Endothelial cell of umbilical vein (primary cell): ENCODE measurements around the gene ASTN1. TPM values are rescaled to one million over a fixed set of nuclear protein-coding genes. Genes with fewer than 3 reads are reported as not detected.

Experiments used
- BruUV-seq: library from RNA; stranded (reverse); fragments of 400-500 nt; replicated peaks from 2 replicates; lab custom pipeline; 2021; lab: Mats Ljungman, UMichigan
- CTCF ChIA-PET: fragments of 300-600, 350-600 bp; sonication (Branson Sonifier 250); formaldehyde crosslinking; loops from one replicate; lab custom pipeline; 2021; ENCODE audit warnings: antibody characterized with exemption, inconsistent platforms; lab: Charles Lee
- POLR2A ChIA-PET: fragments of 300-600, 350-600 bp; sonication (Branson Sonifier 250); formaldehyde crosslinking; loops from one replicate; lab custom pipeline; 2021; ENCODE audit warnings: antibody characterized with exemption, inconsistent platforms; lab: Charles Lee
- DNase-seq: peaks from one replicate; pipeline ENCODE4 v3.0.0-alpha.2; 2011; ENCODE audit warnings: low read depth, low spot score
- FAIRE-seq: peaks from 2 replicates; lab custom pipeline; 2011; peaks lifted over from hg19 to GRCh38; lab: Jason Lieb, UNC
- H2AFZ ChIP-seq: 2 replicates; pipeline ENCODE4 v1.6.0; 2012; ENCODE audit warnings: low read depth, low read length, control low read depth, inconsistent platforms
- H3K27ac ChIP-seq: 2 replicates; pipeline ENCODE4 v1.5.1; 2011; ENCODE audit warnings: low read depth, mild to moderate bottlenecking, control low read depth, low read length, moderate library complexity; ENCODE audit not compliant: insufficient read depth
- H3K27me3 ChIP-seq, 2 experiments: 2 replicates each; pipeline versions ENCODE4 v1.6.0 to v1.6.1; 2011; ENCODE audit warnings: low read length in 2 of 2, mixed read lengths in 1 of 2; ENCODE audit not compliant: control insufficient read depth in 2 of 2, insufficient read depth in 2 of 2
- H3K36me3 ChIP-seq, 2 experiments: 2 replicates in 1 of 2; 3 replicates in 1 of 2; pipeline ENCODE4 v1.5.1; 2011; ENCODE audit warnings: low read length in 2 of 2, mild to moderate bottlenecking in 1 of 2, moderate library complexity in 1 of 2; ENCODE audit not compliant: control insufficient read depth in 2 of 2, insufficient read depth in 2 of 2; ENCODE audit errors: extremely low read depth in 1 of 2
- H3K4me1 ChIP-seq: 3 replicates; pipeline ENCODE4 v1.5.1; 2011; ENCODE audit warnings: mild to moderate bottlenecking, low read length; ENCODE audit not compliant: control insufficient read depth, insufficient read depth; ENCODE audit errors: extremely low read depth
- H3K4me2 ChIP-seq: 2 replicates; pipeline ENCODE4 v1.6.1; 2011; ENCODE audit warnings: low read length, control low read depth, mixed read lengths; ENCODE audit not compliant: insufficient read depth
- H3K4me3 ChIP-seq, 3 experiments: fragments of 200-600 bp in 1 of 3; sonication (generic), shearing (Covaris generic) in 1 of 3; replicated peaks in 1 of 3; 2 replicates each; pipeline ENCODE4 v1.5.1; 2011 to 2016; ENCODE audit warnings: control low read depth in 3 of 3, low read length in 3 of 3, mild to moderate bottlenecking in 2 of 3, inconsistent platforms in 1 of 3, low read depth in 1 of 3, moderate library complexity in 1 of 3; ENCODE audit not compliant: insufficient read depth in 1 of 3
- H3K79me2 ChIP-seq: 2 replicates; pipeline ENCODE4 v1.6.0; 2012; ENCODE audit warnings: low read length, inconsistent platforms; ENCODE audit not compliant: control insufficient read depth, insufficient read depth
- H3K9ac ChIP-seq: replicated peaks from 2 replicates; pipeline ENCODE3; 2011; ENCODE audit warnings: low read length, control low read depth; ENCODE audit not compliant: insufficient read depth; ENCODE audit errors: extremely low read depth
- H3K9me1 ChIP-seq: replicated peaks from 3 replicates; pipeline ENCODE4 v1.6.0; 2011; ENCODE audit warnings: mild to moderate bottlenecking, low read length; ENCODE audit not compliant: control insufficient read depth, insufficient read depth; ENCODE audit errors: extremely low read depth
- H3K9me3 ChIP-seq: replicated peaks from 2 replicates; pipeline ENCODE4 v1.5.1; 2012; ENCODE audit warnings: low read length, inconsistent platforms; ENCODE audit not compliant: control insufficient read depth, insufficient read depth
- H4K20me1 ChIP-seq: replicated peaks from 2 replicates; pipeline ENCODE3; 2011; ENCODE audit warnings: mild to moderate bottlenecking, low read length; ENCODE audit not compliant: control insufficient read depth, insufficient read depth; ENCODE audit errors: extremely low read depth
- EZH2 ChIP-seq: IDR thresholded peaks from 2 replicates; pipeline ENCODE4 v1.6.1; 2012; ENCODE audit warnings: borderline replicate concordance, low read depth, mild to moderate bottlenecking, moderate library complexity, low read length, inconsistent platforms; ENCODE audit not compliant: severe bottlenecking
- FOS ChIP-seq: IDR thresholded peaks from 2 replicates; pipeline ENCODE4 v1.6.1; 2011; ENCODE audit warnings: mild to moderate bottlenecking, low read length, moderate library complexity, borderline replicate concordance; ENCODE audit not compliant: insufficient read depth
- GATA2 ChIP-seq: IDR thresholded peaks from 2 replicates; pipeline ENCODE4 v1.7.0; 2011; ENCODE audit warnings: low read depth, mild to moderate bottlenecking, moderate library complexity, mixed read lengths, low read length; ENCODE audit not compliant: insufficient read length, insufficient read depth
- JUN ChIP-seq: IDR thresholded peaks from 2 replicates; pipeline ENCODE4 v1.6.1; 2011; ENCODE audit warnings: borderline replicate concordance, low read depth; ENCODE audit not compliant: insufficient read length, insufficient read depth
- MAX ChIP-seq: IDR thresholded peaks from 2 replicates; pipeline ENCODE4 v1.6.1; 2011; ENCODE audit not compliant: insufficient read depth, insufficient read length
- MYC ChIP-seq: IDR thresholded peaks from one replicate; pipeline ENCODE4 v1.6.1; 2011; ENCODE audit warnings: mild to moderate bottlenecking, low read depth, low read length
- POLR2A ChIP-seq: IDR thresholded peaks from 2 replicates; pipeline ENCODE4 v1.6.1; 2012; ENCODE audit warnings: low read depth, mild to moderate bottlenecking, control low read depth, low read length
- POLR2AphosphoS5 ChIP-seq: IDR thresholded peaks from 2 replicates; pipeline ENCODE4 v1.6.1; 2012; ENCODE audit warnings: low read depth, mild to moderate bottlenecking, control low read depth, low read length, moderate library complexity; ENCODE audit not compliant: insufficient read depth
- dilution Hi-C: fragments of 300-500 bp; cut with MboI; formaldehyde crosslinking; loops from one replicate; pipeline ENCODE4 v1.15.0; 2019; ENCODE audit warnings: low sequenced_read_pairs; ENCODE audit not compliant: extremely low pct_ligation_motif_present
- intact Hi-C: fragments of 100-400 bp; cut with micrococcal nuclease; formaldehyde crosslinking; loops from one replicate; pipeline ENCODE4 v1.10.0; 2022
- polyA plus RNA-seq, 4 experiments: library from polyadenylated mRNA; depleted of rRNA in 3 of 4; stranded (reverse) in 3 of 4; unstranded in 1 of 4; fragments of >200 nt; gene quantifications; 2 replicates each; pipeline versions ENCODE4 v1.2.1 to v1.2.3, GENCODE V29; 2011 to 2012; ENCODE audit warnings: missing spikeins in 1 of 4
- total RNA-seq: library from RNA; stranded (reverse); gene quantifications from 2 replicates; pipeline ENCODE4 v1.2.3, GENCODE V29; 2021
- TF ChIP-seq, protein P1 (sequence below), 2 donors: IDR thresholded peaks; 1 replicate in 1 of 2; 2 replicates in 1 of 2; pipeline ENCODE4 v1.5.1; 2011; ENCODE audit warnings: low read length in 2 of 2, mild to moderate bottlenecking in 2 of 2, moderate library complexity in 2 of 2, control low read depth in 1 of 2, inconsistent platforms in 1 of 2, low read depth in 1 of 2; ENCODE audit not compliant: insufficient read depth in 1 of 2; ENCODE audit errors: extremely low read depth in 1 of 2

The ASTN1 gene
- total and polyA plus RNA-seq, 2 donors (not counting 3 experiments of a cell fraction or from before 2014, with no cell fraction given) = 0.04 TPM; not detected in 1

GRCh38 chr1:177181280-177181630, 16.7 kb upstream of the ASTN1 start:
- Histone ChIP-seq H3K9me1 (no peaks in the 10 kb centered on the region), H3K79me2 (no peaks in the 10 kb centered on the region), H3K4me3 (peak overlapping the region in 1 of 3 experiments; percentile 19), H4K20me1 (no peaks in the 10 kb centered on the region), H2AFZ (peak overlapping the region; percentile 77), H3K27me3 (peaks cover 3 to 10% of the 10 kb centered on the region in 2 experiments), H3K9ac (no peak overlapping the region), H3K9me3 (no peaks in the 10 kb centered on the region), H3K36me3 (no peaks in the 10 kb centered on the region), H3K27ac (no peak overlapping the region), H3K4me2 (peak overlapping the region; percentile 63), H3K4me1 (peaks cover 3% of the 10 kb centered on the region)
- no TSS peak for BruUV-seq
- dilution Hi-C loops = no loop called here
- FAIRE-seq = no peak
- ChIA-PET CTCF (interaction anchor here (0.8 to 1.6 kb wide), 10 partner anchors 10 to 764 kb away, joined by 3 to 15 read pairs (median 7); partner anchors contain the start of genes ASTN1 and BRINP2), POLR2A (no interaction called here)
- intact Hi-C loops = loop anchor here (1.0 to 10.0 kb wide), 3 partner anchors 284 to 766 kb away; no protein-coding TSS in a partner anchor
- DNase-seq = no peak
- TF ChIP-seq, protein P1, sequence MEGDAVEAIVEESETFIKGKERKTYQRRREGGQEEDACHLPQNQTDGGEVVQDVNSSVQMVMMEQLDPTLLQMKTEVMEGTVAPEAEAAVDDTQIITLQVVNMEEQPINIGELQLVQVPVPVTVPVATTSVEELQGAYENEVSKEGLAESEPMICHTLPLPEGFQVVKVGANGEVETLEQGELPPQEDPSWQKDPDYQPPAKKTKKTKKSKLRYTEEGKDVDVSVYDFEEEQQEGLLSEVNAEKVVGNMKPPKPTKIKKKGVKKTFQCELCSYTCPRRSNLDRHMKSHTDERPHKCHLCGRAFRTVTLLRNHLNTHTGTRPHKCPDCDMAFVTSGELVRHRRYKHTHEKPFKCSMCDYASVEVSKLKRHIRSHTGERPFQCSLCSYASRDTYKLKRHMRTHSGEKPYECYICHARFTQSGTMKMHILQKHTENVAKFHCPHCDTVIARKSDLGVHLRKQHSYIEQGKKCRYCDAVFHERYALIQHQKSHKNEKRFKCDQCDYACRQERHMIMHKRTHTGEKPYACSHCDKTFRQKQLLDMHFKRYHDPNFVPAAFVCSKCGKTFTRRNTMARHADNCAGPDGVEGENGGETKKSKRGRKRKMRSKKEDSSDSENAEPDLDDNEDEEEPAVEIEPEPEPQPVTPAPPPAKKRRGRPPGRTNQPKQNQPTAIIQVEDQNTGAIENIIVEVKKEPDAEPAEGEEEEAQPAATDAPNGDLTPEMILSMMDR (IDR thresholded peaks at IDR 0.05; ENCODE audit: extremely low read depth in 1 of 2, insufficient read depth in 1 of 2, low read depth in 1 of 2, low read length in 2 of 2) = no peak
- TF ChIP-seq POLR2A (no peak), EZH2 (no peak), MYC (no peak), POLR2AphosphoS5 (no peak), MAX (no peak), GATA2 (no peak), JUN (no peak), FOS (no peak)
